Prostate gland (tissue), 2 donors: Measurements from ENCODE around the gene MRPS9. TPM values are rescaled to one million over a fixed set of nuclear protein-coding genes. Genes with fewer than 3 reads are reported as not detected.

ENCODE experiments used
- DNase-seq: peaks from one replicate; pipeline ENCODE4 v3.0.0-alpha.2; 2019; ENCODE audit warnings: low spot score
- H3K27ac ChIP-seq, 2 donors: fragments of 200-600 bp; sonication (generic); 2 replicates each; pipeline ENCODE4 v1.5.1; 2017 to 2019
- H3K27me3 ChIP-seq: fragments of 200-600 bp; sonication (generic); replicated peaks from 2 replicates; pipeline ENCODE4 v1.5.1; 2019; ENCODE audit not compliant: insufficient read depth
- H3K36me3 ChIP-seq, 2 donors: fragments of 200-600 bp; sonication (generic); 1 replicate in 1 of 2; 2 replicates in 1 of 2; pipeline versions ENCODE4 v1.5.1 to v1.8.1; 2017 to 2019
- H3K4me1 ChIP-seq: fragments of 200-600 bp; sonication (generic); replicated peaks from 2 replicates; pipeline ENCODE4 v1.5.1; 2019
- H3K4me3 ChIP-seq, 2 donors: fragments of 200-600 bp; sonication (generic); 2 replicates each; pipeline ENCODE4 v1.5.1; 2017 to 2019
- H3K9me3 ChIP-seq: fragments of 200-600 bp; sonication (generic); 2 replicates; pipeline ENCODE4 v1.5.1; 2017
- CTCF ChIP-seq, 4 experiments: fragments of 200-600 bp in 2 of 4; fragments of 450-650 bp in 2 of 4; sonication (generic) in 2 of 4; IDR thresholded peaks; 1 replicate in 3 of 4; 2 replicates in 1 of 4; pipeline ENCODE4 v1.5.1; 2016 to 2019; ENCODE audit warnings: antibody characterized with exemption in 4 of 4, mild to moderate bottlenecking in 2 of 4, moderate library complexity in 2 of 4
- POLR2A ChIP-seq: fragments of 450-650 bp; IDR thresholded peaks from one replicate; pipeline ENCODE4 v1.6.1; 2016; ENCODE audit warnings: antibody characterized with exemption, mild to moderate bottlenecking
- POLR2AphosphoS5 ChIP-seq: sonication (generic); formaldehyde crosslinking; IDR thresholded peaks from one replicate; pipeline ENCODE4 v1.6.1; 2017; ENCODE audit warnings: antibody characterized with exemption
- WGBS: methylation state at CpG from one replicate; pipeline ENCODE4 v1.1.5; 2018; 5-methylcytosine and 5-hydroxymethylcytosine counted together
- intact Hi-C: fragments of 100-400 bp; cut with DNase I; formaldehyde crosslinking; loops from one replicate; pipeline ENCODE4 v1.14.2; 2022
- total RNA-seq, 2 donors: library from RNA; depleted of rRNA; stranded (reverse); fragments of >200 nt; gene quantifications; one replicate each; pipeline ENCODE4 v1.1.0, GENCODE V29; 2016

The MRPS9 gene
- total RNA-seq, 2 donors from 2014 or later: 18.1 to 24.9 TPM

- DNase-seq: no peak
- Histone ChIP-seq H3K9me3 (no peaks in the 10 kb centered on the region), H3K27ac (no peak overlapping the region), H3K27me3 (no peaks in the 10 kb centered on the region), H3K4me1 (no peaks in the 10 kb centered on the region), H3K36me3 (no peaks in the 10 kb centered on the region), H3K4me3 (no peak overlapping the region)
- WGBS: 82% methylated on average over 5 of the region's 5 CpGs
- no peak for TF ChIP-seq POLR2A
- TF ChIP-seq CTCF (IDR thresholded peaks at IDR 0.05): no peak
- TF ChIP-seq POLR2AphosphoS5: no peak
- intact Hi-C loops: no loop called here
Observed at GRCh38 chr2:105129722-105130232, 91.9 kb downstream of the MRPS9 start.

DNA sequence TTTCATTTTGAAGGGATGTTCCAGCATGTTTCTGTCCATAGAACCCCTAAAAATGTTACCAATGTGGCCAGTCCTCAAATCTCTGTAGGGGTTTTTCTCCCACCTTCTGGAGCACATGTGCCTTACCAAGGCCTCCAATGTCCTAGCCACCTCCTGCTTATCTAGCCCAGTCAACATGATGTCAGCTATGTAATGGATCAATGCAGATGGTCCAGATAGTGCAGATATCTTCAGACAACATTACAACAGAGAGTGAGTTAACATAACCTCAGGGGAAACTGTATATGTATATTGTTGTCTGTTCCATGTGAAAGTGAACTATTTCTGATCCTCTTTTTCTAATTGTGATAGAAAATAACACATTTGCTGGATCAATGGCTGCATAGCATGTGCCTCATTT, 92.7 kb downstream of the MRPS9 start:
- DNase-seq: no peak
- no peak for TF ChIP-seq POLR2A
- TF ChIP-seq CTCF (IDR thresholded peaks at IDR 0.05): no peak
- no peak for TF ChIP-seq POLR2AphosphoS5

DNA sequence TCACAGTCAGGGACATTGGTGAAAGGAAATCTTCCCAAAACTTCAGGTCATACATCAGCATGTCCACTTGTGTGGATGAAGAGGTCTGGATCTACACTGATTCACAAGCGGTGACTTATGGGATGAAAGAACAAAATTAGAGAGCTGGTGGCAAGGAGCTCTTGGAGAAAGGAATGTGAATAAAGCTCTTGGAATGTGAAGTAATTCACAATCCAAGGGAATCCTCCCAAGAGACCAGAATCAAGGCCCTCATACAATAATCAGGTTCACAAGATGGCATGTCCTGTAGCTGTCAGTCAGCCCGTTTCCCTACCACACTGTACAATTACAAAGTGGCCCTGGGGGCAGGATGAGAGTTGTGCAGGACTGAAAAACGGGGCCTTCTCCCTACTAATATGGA, 96.2 kb downstream of the MRPS9 start:
- Histone ChIP-seq H3K9me3 (no peaks in the 10 kb centered on the region), H3K4me1 (no peaks in the 10 kb centered on the region), H3K27me3 (no peaks in the 10 kb centered on the region), H3K4me3 (no peak overlapping the region), H3K27ac (no peak overlapping the region), H3K36me3 (no peaks in the 10 kb centered on the region)
- no peak for TF ChIP-seq POLR2AphosphoS5
- TF ChIP-seq POLR2A: no peak
- TF ChIP-seq CTCF (IDR thresholded peaks at IDR 0.05): no peak
- intact Hi-C loops: no loop called here
- 73% methylated on average over 3 of the region's 3 CpGs for WGBS
- DNase-seq: no peak

More for the DNA sequence above, 92.7 kb downstream of the MRPS9 start:
- Histone ChIP-seq H3K27ac (no peak overlapping the region), H3K36me3 (no peaks in the 10 kb centered on the region), H3K27me3 (no peaks in the 10 kb centered on the region), H3K4me1 (no peaks in the 10 kb centered on the region), H3K9me3 (no peaks in the 10 kb centered on the region), H3K4me3 (no peak overlapping the region)
- intact Hi-C loops: no loop called here

GRCh38 chr2:105135436-105135835, 97.6 kb downstream of the MRPS9 start:
- Histone ChIP-seq H3K4me3 (no peak overlapping the region), H3K27me3 (no peaks in the 10 kb centered on the region), H3K27ac (no peak overlapping the region), H3K4me1 (no peaks in the 10 kb centered on the region), H3K36me3 (no peaks in the 10 kb centered on the region), H3K9me3 (no peaks in the 10 kb centered on the region)
- DNase-seq: no peak
- 84% methylated on average over 6 of the region's 6 CpGs for WGBS
- intact Hi-C loops: no loop called here
- TF ChIP-seq CTCF (IDR thresholded peaks at IDR 0.05) (no peak), POLR2A (no peak), POLR2AphosphoS5 (no peak)

GRCh38 chr2:105136394-105136793, 98.5 kb downstream of the MRPS9 start:
- H3K27ac ChIP-seq: no peak overlapping the region
- no peaks in the 10 kb centered on the region for H3K27me3 ChIP-seq
- no peaks in the 10 kb centered on the region for H3K9me3 ChIP-seq
- H3K36me3 ChIP-seq: no peaks in the 10 kb centered on the region
- intact Hi-C loops: no loop called here
- TF ChIP-seq POLR2AphosphoS5 (no peak), POLR2A (no peak), CTCF (IDR thresholded peaks at IDR 0.05) (no peak)
- 89% methylated on average over 4 of the region's 4 CpGs for WGBS
- H3K4me3 ChIP-seq: no peak overlapping the region
- DNase-seq: no peak
- no peaks in the 10 kb centered on the region for H3K4me1 ChIP-seq
